A172 (cell line): ENCODE results near the gene PRDM2. TPM values are rescaled to one million over a fixed set of nuclear protein-coding genes. Genes with fewer than 3 reads are reported as not detected.

Source experiments
- DNase-seq: peaks from one replicate; pipeline ENCODE4 v3.0.0-alpha.2; 2015; ENCODE audit warnings: low spot score
- total RNA-seq: library from RNA; depleted of rRNA; stranded (reverse); fragments of >200 nt; shearing (Covaris generic); gene quantifications from 2 replicates; pipeline ENCODE4 v1.2.3, GENCODE V29; 2014

Gene PRDM2
- total RNA-seq, 1 experiment from 2014 or later, result 3.6 TPM

DNA sequence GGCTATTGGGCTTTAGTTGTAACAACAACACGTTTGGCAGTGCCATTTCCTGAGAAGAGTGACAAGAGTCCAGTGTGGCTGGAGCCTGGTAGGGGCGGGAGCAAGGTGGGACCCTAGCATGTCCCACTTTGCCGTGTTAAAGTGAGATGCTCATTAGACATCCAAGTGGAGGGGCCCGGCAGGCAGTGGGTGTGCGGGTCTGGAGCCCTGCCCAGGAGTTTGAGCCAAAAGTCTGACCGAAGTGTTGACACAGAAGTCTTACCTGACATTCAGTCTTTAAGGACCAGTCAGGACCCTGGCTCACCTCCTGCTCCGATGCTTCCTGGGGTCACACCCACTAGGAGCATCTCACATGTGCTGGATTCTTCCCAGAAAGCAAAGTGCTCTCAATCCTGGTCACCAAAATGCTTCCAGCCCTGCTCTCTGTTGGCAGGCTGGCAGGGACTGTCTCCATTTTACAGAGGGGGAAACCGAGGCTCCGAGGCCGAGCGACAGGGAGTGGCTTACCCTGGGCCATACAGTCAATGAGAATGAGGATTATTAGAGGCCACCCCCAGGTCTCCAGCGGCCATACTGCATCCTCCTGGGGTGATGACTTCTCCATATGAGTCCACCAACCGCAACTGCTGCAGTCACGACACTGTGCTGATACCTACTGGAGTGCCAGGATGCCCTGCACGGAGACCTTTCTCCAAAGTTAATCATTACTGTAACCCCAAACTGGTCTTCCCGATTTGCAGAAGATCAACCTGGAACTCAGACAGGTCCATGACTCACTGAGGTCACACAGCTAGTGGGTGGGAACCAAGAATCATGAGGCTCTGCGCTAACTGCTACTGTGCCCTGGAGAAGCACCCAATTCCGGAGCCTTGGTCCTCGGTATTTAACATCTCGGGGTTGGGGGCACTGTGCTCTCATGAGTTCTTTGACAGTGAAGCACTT, 112.7 kb downstream of the PRDM2 start:
- no peak for DNase-seq

- no peak for DNase-seq
These were observed 113.5 kb downstream of the PRDM2 start for GRCh38 chr1:13813398-13814012.

DNA sequence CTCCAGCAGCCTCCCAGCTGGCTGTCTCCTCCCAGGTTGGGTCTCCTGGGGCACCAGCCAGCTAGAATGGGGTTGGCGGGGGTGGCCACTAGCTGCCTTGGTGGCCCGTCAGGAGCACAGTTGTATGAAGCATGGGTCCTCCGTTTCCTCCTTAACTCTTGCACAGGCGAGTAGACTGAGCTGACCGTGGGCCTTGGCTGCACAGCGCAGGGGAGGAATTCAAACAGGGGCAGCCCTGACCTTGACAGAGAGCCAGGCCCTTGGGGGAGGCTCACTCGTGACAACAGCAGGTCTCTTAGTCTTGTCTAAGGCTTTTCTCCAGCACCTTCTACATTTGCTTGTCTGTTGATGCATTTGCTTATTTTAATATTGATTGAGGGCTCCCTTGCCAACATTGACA, 114.1 kb downstream of the PRDM2 start:
- DNase-seq, result no peak

DNA sequence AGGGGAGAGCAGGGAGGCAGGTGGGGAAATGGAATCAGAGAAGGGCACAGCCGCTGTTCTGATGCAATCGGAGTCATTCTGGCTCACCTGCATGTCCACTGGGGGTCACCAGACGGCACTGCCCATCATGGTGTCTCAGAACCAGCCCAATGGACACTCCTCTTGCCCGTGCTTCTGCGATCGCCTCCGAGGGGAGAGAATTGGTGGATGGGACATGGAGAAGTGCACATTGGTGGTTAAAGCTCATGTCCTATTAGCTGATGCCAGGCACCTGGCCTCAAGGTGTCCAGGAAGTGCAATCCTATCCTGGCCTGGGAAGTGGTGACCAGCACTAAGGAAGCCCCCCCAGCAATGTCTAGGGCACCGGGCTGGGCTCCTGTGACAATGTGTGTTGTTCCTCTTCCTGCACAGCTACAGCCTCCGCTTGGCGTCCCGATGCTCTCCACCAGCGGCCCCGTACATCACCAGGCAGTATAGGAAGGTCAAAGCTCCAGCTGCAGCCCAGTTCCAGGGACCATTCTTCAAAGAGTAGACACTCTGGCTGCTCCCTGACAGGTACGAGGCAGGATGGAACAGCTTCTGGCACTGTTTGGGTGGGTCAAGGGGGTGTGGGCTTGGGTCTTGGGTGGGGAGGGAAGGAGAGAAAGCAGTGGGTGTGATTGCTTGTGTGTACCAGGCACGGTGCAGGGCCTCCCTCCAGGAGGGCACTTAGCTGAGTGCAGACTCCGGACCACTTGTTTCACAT, 116.2 kb downstream of the PRDM2 start:
- DNase-seq, result no peak

DNA sequence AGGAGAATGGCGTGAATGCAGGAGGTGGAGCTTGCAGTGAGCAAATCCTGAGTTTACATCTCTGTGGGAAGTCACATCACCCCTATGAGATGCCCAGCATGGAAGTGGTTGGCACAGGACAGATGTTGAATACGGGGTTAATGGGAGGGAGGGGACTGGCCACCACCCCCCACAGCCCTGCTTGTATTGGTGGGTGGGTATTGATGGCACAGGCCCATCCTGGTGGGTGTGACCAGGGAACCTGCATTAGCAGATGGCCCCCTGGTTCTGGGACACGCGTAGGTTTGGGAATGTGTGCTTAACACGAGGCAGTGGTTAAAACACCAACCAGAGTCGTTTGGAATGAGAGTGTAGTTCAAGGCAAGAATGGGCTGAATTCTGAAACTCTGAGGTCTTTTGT, 117.9 kb downstream of the PRDM2 start:
- no peak for DNase-seq

DNA sequence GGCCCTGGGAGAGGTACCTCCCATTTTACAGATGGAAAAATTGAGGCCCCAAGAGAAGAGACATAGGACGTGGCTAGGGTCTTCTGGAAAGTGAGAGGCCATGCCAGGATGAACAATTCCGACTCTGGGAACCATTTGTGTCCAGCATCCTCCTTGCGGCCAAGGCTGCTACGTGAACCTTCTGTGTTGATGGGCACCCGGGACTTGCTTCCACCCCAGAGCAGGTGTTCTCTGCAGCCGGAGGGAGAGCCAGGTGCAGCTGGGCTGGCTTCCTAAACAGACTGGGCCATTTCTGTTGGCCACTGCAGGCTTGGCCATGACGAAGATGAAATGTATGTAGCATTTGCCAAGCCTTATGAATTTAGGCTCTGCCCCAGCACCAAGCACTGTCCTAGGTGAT, 118.9 kb downstream of the PRDM2 start:
- DNase-seq, result no peak

DNA sequence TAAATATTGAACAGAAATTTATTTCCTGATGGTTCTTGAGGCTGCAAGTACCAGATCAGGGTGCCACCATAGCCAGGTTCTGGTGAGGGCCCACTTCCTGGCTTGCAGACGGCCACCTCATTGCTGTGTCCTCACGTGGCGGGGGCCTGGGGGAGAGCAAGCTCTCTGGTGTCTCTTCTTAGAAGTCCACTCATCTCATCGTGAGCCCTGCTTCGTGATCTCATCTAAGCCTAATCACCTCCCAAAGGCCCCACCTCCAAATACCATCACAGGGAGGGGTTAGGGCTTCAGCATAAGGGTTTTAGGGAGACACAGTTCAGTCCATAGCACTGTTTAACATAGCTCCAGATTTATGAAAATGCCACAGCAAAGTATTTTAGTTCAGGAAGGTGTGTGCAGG, 119.7 kb downstream of the PRDM2 start:
- DNase-seq, result no peak

- no peak for DNase-seq
These were observed 120.1 kb downstream of the PRDM2 start for GRCh38 chr1:13820055-13820454.

GRCh38 chr1:13820456-13820855, 120.5 kb downstream of the PRDM2 start:
- no peak for DNase-seq

DNA sequence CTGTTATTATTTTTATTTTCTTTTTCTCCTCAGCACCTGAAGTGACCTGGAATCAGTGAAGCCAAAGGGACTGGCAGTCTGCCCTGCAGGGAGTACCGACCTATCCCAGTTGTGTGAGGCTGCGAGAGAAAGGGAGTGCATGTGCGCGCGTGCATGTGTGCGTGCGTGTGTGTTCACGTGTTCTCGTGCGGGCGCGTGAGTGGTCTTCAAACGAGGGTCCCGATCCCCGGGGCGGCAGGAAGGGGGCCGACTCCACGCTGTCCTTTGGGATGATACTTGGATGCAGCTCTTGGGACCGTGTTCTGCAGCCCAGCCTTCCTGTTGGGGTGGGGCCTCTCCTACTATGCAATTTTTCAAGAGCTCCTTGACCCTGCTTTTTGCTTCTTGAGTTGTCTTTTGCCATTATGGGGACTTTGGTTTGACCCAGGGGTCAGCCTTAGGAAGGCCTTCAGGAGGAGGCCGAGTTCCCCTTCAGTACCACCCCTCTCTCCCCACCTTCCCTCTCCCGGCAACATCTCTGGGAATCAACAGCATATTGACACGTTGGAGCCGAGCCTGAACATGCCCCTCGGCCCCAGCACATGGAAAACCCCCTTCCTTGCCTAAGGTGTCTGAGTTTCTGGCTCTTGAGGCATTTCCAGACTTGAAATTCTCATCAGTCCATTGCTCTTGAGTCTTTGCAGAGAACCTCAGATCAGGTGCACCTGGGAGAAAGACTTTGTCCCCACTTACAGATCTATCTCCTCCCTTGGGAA, 123.3 kb downstream of the PRDM2 start:
- DNase-seq, result no peak

GRCh38 chr1:13823936-13824335, 123.9 kb downstream of the PRDM2 start:
- no peak for DNase-seq

DNA sequence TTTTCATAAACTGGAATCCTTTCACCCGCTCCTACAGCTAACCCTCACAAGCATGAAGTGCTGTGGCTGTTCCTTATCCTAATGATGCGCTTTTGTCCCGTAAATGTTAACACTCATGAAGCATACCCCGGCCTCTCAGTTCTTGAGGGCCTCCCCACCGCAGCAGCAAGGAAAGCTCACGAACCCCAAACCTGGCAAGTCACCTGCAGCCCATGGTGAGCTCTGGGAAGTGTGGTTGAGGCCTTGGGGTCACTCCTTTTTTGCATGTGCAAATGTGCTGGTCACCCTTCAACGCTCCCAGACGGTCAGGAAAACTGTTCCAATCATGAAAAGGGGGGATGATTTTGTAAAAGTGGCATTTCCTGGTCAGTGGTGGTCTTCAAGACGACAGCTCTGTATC, 124.6 kb downstream of the PRDM2 start:
- DNase-seq, result no peak

DNA sequence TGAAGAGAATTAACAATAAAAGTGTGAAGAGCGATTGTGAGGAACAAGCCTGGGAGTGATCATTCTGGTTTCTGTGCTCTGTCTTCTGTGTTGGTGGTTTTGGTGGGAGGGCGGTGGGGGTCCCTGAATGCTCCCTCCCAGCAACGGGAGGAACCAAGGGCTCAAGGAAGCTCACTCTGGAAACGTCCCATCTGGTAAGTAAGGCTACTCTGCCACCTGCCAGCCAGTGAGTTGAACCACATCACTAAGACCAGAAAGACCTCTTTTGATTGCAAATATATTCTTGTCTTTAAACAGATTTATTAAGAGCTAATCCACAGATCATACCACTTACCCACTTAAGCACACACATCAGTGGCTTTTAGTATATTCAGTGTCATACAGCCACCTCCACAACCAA, 125.0 kb downstream of the PRDM2 start:
- DNase-seq, result no peak

GRCh38 chr1:13826009-13826408, 126.0 kb downstream of the PRDM2 start:
- no peak for DNase-seq

- DNase-seq, result no peak
These were observed 126.6 kb downstream of the PRDM2 start for GRCh38 chr1:13826591-13826990.

DNA sequence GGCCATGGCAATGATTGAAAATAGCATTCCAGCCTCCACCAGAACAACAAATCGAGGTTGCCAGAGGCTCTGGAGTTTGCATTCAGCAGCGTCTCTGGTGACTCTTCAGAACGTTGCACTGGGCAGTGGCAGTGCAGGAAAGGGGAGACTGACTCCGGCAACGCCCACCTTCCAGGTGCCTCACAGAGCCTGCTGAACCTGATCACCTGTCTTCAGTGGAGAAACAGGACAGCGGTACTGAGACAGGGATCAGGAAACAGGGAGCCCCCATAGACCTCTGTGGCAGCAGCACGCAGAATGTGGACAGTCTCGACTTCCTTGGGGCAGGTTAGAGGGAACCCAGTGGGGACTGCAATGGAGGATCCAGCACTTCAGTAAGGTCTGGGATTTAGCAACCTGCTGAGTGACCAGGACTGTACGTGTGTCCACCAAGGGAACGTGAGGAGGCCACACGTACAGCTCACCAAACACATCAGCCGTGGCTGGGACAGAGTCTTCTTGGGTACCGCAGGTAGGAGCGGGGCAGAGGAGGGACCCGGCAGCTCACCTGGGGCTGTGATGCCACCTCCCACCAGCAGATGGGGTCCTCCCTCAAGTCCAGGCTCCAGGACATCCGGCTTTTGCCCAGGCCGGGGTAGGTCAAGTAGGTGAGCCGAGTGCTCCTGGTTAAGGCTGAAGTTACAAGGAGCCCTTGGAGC, 128.6 kb downstream of the PRDM2 start:
- DNase-seq, result no peak

GRCh38 chr1:13829152-13829769, 129.3 kb downstream of the PRDM2 start:
- DNase-seq, result no peak

GRCh38 chr1:13830170-13830569, 130.2 kb downstream of the PRDM2 start:
- DNase-seq, result no peak

GRCh38 chr1:13830616-13831280, 130.8 kb downstream of the PRDM2 start:
- no peak for DNase-seq

DNA sequence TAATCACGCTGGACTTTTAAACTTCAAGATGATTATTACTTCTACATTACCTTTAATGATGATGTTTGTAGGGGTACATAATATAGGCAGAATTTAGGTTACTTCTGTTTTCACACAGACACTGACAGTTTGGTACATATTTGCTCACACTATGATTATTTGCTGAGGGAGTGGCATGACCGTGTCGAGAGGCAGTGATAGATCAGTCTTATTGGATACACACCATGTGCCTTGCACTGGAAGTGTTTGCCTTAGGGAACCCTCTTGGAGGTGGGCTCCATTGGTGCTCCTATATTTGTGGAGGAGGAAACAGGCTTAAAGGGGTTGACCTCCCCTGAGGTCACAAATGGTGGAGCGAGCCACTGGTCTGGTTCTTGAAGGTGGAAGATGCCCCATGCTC, 132.1 kb downstream of the PRDM2 start:
- DNase-seq, result no peak
